Esophagus squamous epithelium (tissue), 5 donors: ENCODE data around the gene HECA. TPM values are rescaled to one million over a fixed set of nuclear protein-coding genes. Genes with fewer than 3 reads are reported as not detected.
A peak's percentile ranks its signal among the peaks of the same experiment; 100 is the strongest.
"Not testable (repeated sequence)": the region's sequence is repeated elsewhere in the genome, so short reads cannot be mapped to it uniquely, and the experiment has no call there.

Experiments
- DNase-seq: peaks from one replicate; lab custom pipeline; 2025; lab: John Stamatoyannopoulos, UW
- H3K27ac ChIP-seq, 4 donors: fragments of 200-600 bp; sonication (generic); one replicate each; pipeline ENCODE4 v1.5.1; 2016 to 2019; ENCODE audit warnings: mild to moderate bottlenecking in 1 of 4
- H3K27me3 ChIP-seq, 4 donors: fragments of 200-600 bp; sonication (generic); 1 replicate in 3 of 4; 2 replicates in 1 of 4; pipeline versions ENCODE4 v1.5.1 to v1.6.0; 2017 to 2021; ENCODE audit warnings: antibody characterized with exemption in 1 of 4
- H3K36me3 ChIP-seq, 3 donors: fragments of 200-600 bp; sonication (generic); one replicate each; pipeline ENCODE4 v1.5.1; 2016 to 2019
- H3K4me1 ChIP-seq, 3 donors: fragments of 200-600 bp; sonication (generic); one replicate each; pipeline ENCODE4 v1.5.1; 2017 to 2019
- H3K4me3 ChIP-seq, 4 donors: fragments of 200-600 bp; sonication (generic); 1 replicate in 3 of 4; 2 replicates in 1 of 4; pipeline ENCODE4 v1.5.1; 2016 to 2019; ENCODE audit warnings: mild to moderate bottlenecking in 2 of 4, moderate library complexity in 1 of 4
- H3K9me3 ChIP-seq, 3 donors: fragments of 200-600 bp; sonication (generic); one replicate each; pipeline ENCODE4 v1.5.1; 2016 to 2019
- CTCF ChIP-seq, 6 experiments: fragments of 450-650 bp in 4 of 6; fragments of 200-600 bp in 2 of 6; sonication (generic) in 2 of 6; IDR thresholded peaks; one replicate each; pipeline ENCODE4 v1.5.1; 2016 to 2019; ENCODE audit warnings: antibody characterized with exemption in 6 of 6, mild to moderate bottlenecking in 4 of 6, moderate library complexity in 4 of 6
- POLR2A ChIP-seq, 4 donors: fragments of 450-650 bp; IDR thresholded peaks; one replicate each; pipeline ENCODE4 v1.6.1; 2017; ENCODE audit warnings: antibody characterized with exemption in 4 of 4, mild to moderate bottlenecking in 4 of 4, moderate library complexity in 3 of 4
- WGBS, 2 donors: methylation state at CpG; one replicate each; pipeline ENCODE4 v1.1.5; 2018; 5-methylcytosine and 5-hydroxymethylcytosine counted together
- intact Hi-C: fragments of 100-400 bp; cut with DNase I; formaldehyde crosslinking; loops from one replicate; pipeline ENCODE4 v1.15.0; 2022
- total RNA-seq, 4 donors: library from RNA; depleted of rRNA; stranded (reverse); fragments of >200 nt; gene quantifications; one replicate each; pipeline ENCODE4 v1.1.0, GENCODE V29; 2016
- donor health status: DM: yes; HTN: yes; CAD: no.

The HECA gene
- total RNA-seq, 4 donors from 2014 or later = 29.6 to 44.4 (median 35.8) TPM

GRCh38 chr6:139219271-139219729 lies 84.4 kb downstream of the HECA start:
- WGBS, 2 donors = 0 to 5% methylated on average over 1 to 6 of the region's 7 CpGs
- TF ChIP-seq POLR2A (IDR thresholded peaks at IDR 0.05) (peak in 1 of 4 donors; percentile 39), CTCF (IDR thresholded peaks at IDR 0.05) (peak; percentile 33 to 87 (median 74))
- no peaks in the 10 kb centered on the region for H3K9me3 ChIP-seq
- no peaks in the 10 kb centered on the region for H3K36me3 ChIP-seq
- peaks cover 0 to 11% (median 3%) of the 10 kb centered on the region in 3 donors for H3K4me1 ChIP-seq
- intact Hi-C loops = loop anchor here (5.0 kb wide), 1 partner anchor 148 kb away; no protein-coding TSS in a partner anchor
- H3K27me3 ChIP-seq = no peaks in the 10 kb centered on the region
- DNase-seq = peak; percentile 52
- peak overlapping the region in 1 of 4 donors; percentile 15 for H3K4me3 ChIP-seq
- H3K27ac ChIP-seq = peak overlapping the region; percentile 51 to 80 (median 65)

- 93 to 98% methylated on average over 2 of the region's 2 CpGs for WGBS, 2 donors
- no peak for DNase-seq
- H3K36me3 ChIP-seq = no peaks in the 10 kb centered on the region
These were observed 84.9 kb downstream of the HECA start for GRCh38 chr6:139219746-139220145.

GRCh38 chr6:139228387-139228786 lies 93.5 kb downstream of the HECA start:
- H3K27me3 ChIP-seq, H3K27ac ChIP-seq, intact Hi-C loops, H3K36me3 ChIP-seq, H3K9me3 ChIP-seq, DNase-seq, H3K4me3 ChIP-seq: not testable (repeated sequence)
- WGBS, 2 donors = 93 to 94% methylated on average over 3 of the region's 3 CpGs
- H3K4me1 ChIP-seq = peaks cover 0 to 21% (median 2%) of the 10 kb centered on the region in 3 donors

More at GRCh38 chr6:139219746-139220145, 84.9 kb downstream of the HECA start:
- peak overlapping the region in 1 of 4 donors; percentile 15 for H3K4me3 ChIP-seq
- H3K27ac ChIP-seq = peak overlapping the region; percentile 51 to 80 (median 65)
- H3K4me1 ChIP-seq = peaks cover 0 to 11% (median 3%) of the 10 kb centered on the region in 3 donors
- no peaks in the 10 kb centered on the region for H3K9me3 ChIP-seq
- TF ChIP-seq POLR2A (IDR thresholded peaks at IDR 0.05) (no peak), CTCF (IDR thresholded peaks at IDR 0.05) (no peak)
- no peaks in the 10 kb centered on the region for H3K27me3 ChIP-seq
- intact Hi-C loops = loop anchor here (5.0 kb wide), 1 partner anchor 148 kb away; no protein-coding TSS in a partner anchor

Other genes starting within 250 kb of the HECA start
- 10 to 100 TPM; 30.8 to 60.3 (median 43.2) TPM for gene REPS1, start 146.8 kb upstream of the HECA start, total RNA-seq
- gene ABRACL, start 106.3 kb upstream of the HECA start, total RNA-seq = 10 to 100 TPM; 18.7 to 81.6 (median 25.7) TPM
- 1 to 10 TPM in 1 of 4 donors, under 1 TPM in 3; 0.04 to 1.1 (median 0.24) TPM for gene TXLNB, start 156.9 kb downstream of the HECA start, total RNA-seq
- gene CITED2, start 239.6 kb downstream of the HECA start, total RNA-seq = 100 to 1,000 TPM in 1 of 4 donors, 10 to 100 TPM in 3; 24.8 to 169 (median 60.9) TPM